ENCODE results near the gene PACRGL.

DNA sequence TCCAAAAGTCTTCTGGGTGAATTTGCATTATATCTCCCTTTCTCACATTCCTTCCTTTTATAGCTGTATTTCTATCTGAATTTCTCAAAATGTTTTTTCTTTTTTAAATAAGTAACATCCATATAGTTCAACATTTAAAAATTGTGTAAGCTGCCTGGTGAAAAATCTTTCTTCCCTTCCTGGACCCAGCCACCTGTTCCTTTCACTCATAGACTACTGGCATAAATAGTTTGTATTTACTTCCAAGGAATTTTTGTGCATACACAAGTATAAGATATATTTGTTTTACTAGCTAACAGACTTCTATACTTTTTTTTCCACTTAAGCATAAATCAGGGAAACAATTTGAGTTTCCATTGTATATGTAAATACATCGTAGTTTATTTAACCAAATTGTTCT is 35.7 kb downstream of the PACRGL start:
- TF ChIP-seq, protein P1, sequence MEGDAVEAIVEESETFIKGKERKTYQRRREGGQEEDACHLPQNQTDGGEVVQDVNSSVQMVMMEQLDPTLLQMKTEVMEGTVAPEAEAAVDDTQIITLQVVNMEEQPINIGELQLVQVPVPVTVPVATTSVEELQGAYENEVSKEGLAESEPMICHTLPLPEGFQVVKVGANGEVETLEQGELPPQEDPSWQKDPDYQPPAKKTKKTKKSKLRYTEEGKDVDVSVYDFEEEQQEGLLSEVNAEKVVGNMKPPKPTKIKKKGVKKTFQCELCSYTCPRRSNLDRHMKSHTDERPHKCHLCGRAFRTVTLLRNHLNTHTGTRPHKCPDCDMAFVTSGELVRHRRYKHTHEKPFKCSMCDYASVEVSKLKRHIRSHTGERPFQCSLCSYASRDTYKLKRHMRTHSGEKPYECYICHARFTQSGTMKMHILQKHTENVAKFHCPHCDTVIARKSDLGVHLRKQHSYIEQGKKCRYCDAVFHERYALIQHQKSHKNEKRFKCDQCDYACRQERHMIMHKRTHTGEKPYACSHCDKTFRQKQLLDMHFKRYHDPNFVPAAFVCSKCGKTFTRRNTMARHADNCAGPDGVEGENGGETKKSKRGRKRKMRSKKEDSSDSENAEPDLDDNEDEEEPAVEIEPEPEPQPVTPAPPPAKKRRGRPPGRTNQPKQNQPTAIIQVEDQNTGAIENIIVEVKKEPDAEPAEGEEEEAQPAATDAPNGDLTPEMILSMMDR (IDR thresholded peaks at IDR 0.05) = no peak
- TF ChIP-seq POLR2A (IDR thresholded peaks at IDR 0.05) = no peak

Data from sigmoid colon (tissue), 3 donors.